AG04450 (cell line): ENCODE measurements around the gene IRF2BPL. TPM values are rescaled to one million over a fixed set of nuclear protein-coding genes. Genes with fewer than 3 reads are reported as not detected.
A peak's percentile ranks its signal among the peaks of the same experiment; 100 is the strongest.

Experiments used
- CTCF ChIA-PET: fragments of 300-600, 350-600 bp; formaldehyde crosslinking; extraction: SDS; loops from one replicate; lab custom pipeline; 2022; ENCODE audit warnings: antibody characterized with exemption, inconsistent platforms; lab: Charles Lee
- POLR2A ChIA-PET: fragments of 350-600 bp; formaldehyde crosslinking; extraction: SDS; loops from one replicate; lab custom pipeline; 2021; ENCODE audit warnings: antibody characterized with exemption, inconsistent platforms; lab: Yijun Ruan, JAX
- DNase-seq: peaks from one replicate; pipeline ENCODE4 v3.0.0-alpha.2; 2011; ENCODE audit warnings: low read depth, low spot score
- H3K27ac ChIP-seq: one replicate; pipeline ENCODE4 v1.5.1; 2012; ENCODE audit warnings: low read depth, low read length, control low read depth
- H3K27me3 ChIP-seq: one replicate; pipeline ENCODE4 v1.6.0; 2012; ENCODE audit warnings: low read length; ENCODE audit not compliant: control insufficient read depth, insufficient read depth
- H3K4me3 ChIP-seq: 2 replicates; pipeline ENCODE4 v1.5.1; 2011; ENCODE audit warnings: mild to moderate bottlenecking, low read depth, low read length, control low read depth
- H3K9me3 ChIP-seq: 2 replicates; pipeline ENCODE4 v1.5.1; 2012; ENCODE audit warnings: low read length; ENCODE audit not compliant: control insufficient read depth, insufficient read depth
- CTCF ChIP-seq: IDR thresholded peaks from 2 replicates; pipeline ENCODE4 v1.5.1; 2011; ENCODE audit warnings: low read depth, low read length, control low read depth, inconsistent platforms
- polyA plus RNA-seq: library from polyadenylated mRNA; depleted of rRNA; stranded (reverse); fragments of >200 nt; gene quantifications from 2 replicates; pipeline ENCODE4 v1.2.3, GENCODE V29; 2011

IRF2BPL gene
- polyA plus RNA-seq, 1 experiment = 17.1 TPM

GRCh38 chr14:77026930-77027537 lies 1.5 kb downstream of the IRF2BPL start:
- Histone ChIP-seq H3K27me3 (no peaks in the 10 kb centered on the region), H3K4me3 (peak overlapping the region; percentile 94), H3K9me3 (peaks cover 2% of the 10 kb centered on the region; the same call in 1 of the 2 replicates), H3K27ac (peak overlapping the region; percentile 99)
- CTCF ChIA-PET = interaction anchor here (1.5 to 12.2 kb wide), 4 partner anchors 44 to 151 kb away, joined by 5 to 156 read pairs (median 24); no protein-coding TSS in a partner anchor
- no peak for TF ChIP-seq CTCF
- POLR2A ChIA-PET = interaction anchor here (0.7 to 6.5 kb wide), 6 partner anchors 10 to 122 kb away, joined by 3 to 146 read pairs (median 6); no protein-coding TSS in a partner anchor
- DNase-seq = no peak

GRCh38 chr14:77026166-77026929 lies 2.2 kb downstream of the IRF2BPL start:
- no peak for DNase-seq
- TF ChIP-seq CTCF = no peak
- ChIA-PET POLR2A (interaction anchor here (0.9 to 6.5 kb wide), 4 partner anchors 16 to 121 kb away, joined by 3 to 146 read pairs (median 25); no protein-coding TSS in a partner anchor), CTCF (interaction anchor here (1.5 to 12.2 kb wide), 5 partner anchors 44 to 150 kb away, joined by 5 to 156 read pairs (median 19); no protein-coding TSS in a partner anchor)
- peak overlapping the region; percentile 99 for H3K27ac ChIP-seq
- H3K9me3 ChIP-seq = peaks cover 2% of the 10 kb centered on the region; the same call in 1 of the 2 replicates
- no peaks in the 10 kb centered on the region for H3K27me3 ChIP-seq
- peak overlapping the region; percentile 94 for H3K4me3 ChIP-seq

DNA sequence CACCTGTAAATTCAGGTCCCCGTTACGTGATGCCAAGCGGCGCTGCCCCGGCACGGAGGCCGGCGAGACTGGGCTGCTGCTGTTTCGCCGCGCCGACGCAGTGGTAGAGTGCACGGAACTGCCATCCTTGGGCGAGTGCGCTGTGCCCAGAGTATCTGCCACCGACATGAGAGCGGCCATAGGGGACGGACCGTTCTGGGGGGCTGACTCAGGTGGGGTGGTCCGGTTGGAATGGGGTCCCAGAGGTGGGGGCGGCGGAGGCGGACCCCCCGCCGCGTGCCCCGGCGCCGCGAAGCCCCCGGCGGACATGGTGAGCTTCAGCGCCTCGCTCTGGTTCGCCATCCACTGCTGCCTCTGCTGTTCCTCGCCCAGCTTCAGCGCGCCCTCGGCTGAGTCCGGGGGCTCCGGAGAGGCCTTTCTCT lies 2.8 kb downstream of the IRF2BPL start:
- Histone ChIP-seq H3K27me3 (no peaks in the 10 kb centered on the region), H3K4me3 (peak overlapping the region; percentile 94), H3K9me3 (peaks cover 2% of the 10 kb centered on the region; the same call in 1 of the 2 replicates), H3K27ac (peak overlapping the region; percentile 99)
- ChIA-PET CTCF (interaction anchor here (0.7 to 12.2 kb wide), 7 partner anchors 43 to 150 kb away, joined by 3 to 156 read pairs (median 13); no protein-coding TSS in a partner anchor), POLR2A (interaction anchor here (1.5 to 6.5 kb wide), 5 partner anchors 8 to 107 kb away, joined by 5 to 146 read pairs (median 20); no protein-coding TSS in a partner anchor)
- no peak for TF ChIP-seq CTCF
- no peak for DNase-seq

GRCh38 chr14:77024171-77024691 lies 4.3 kb downstream of the IRF2BPL start:
- POLR2A ChIA-PET = interaction anchor here (0.6 to 3.1 kb wide), 9 partner anchors 10 to 225 kb away, joined by 3 to 20 read pairs (median 3); no protein-coding TSS in a partner anchor
- Histone ChIP-seq H3K27me3 (no peaks in the 10 kb centered on the region), H3K4me3 (peak overlapping the region; percentile 94), H3K9me3 (peaks cover 2% of the 10 kb centered on the region; the same call in 1 of the 2 replicates), H3K27ac (peak overlapping the region; percentile 52)
- no peak for DNase-seq
- no peak for TF ChIP-seq CTCF
- CTCF ChIA-PET = interaction anchor here (0.6 to 12.2 kb wide), 13 partner anchors 18 to 148 kb away, joined by 3 to 156 read pairs (median 5); no protein-coding TSS in a partner anchor
